GM18907 (cell line): Measurements from ENCODE around the gene FBN2.

Experiments used
- ATAC-seq: cut with Tn5 transposase; IDR thresholded peaks from one replicate; pipeline ENCODE4 v1.9.1; 2021; ENCODE audit warnings: mild to moderate bottlenecking, moderate library complexity; ENCODE audit not compliant: unreplicated experiment

FBN2 gene

GRCh38 chr5:128378196-128378595, 159.8 kb downstream of the FBN2 start:
- ATAC-seq = no peak

- no peak for ATAC-seq
These were observed 161.5 kb downstream of the FBN2 start for GRCh38 chr5:128376577-128376976.

- no peak for ATAC-seq
These were observed 171.9 kb downstream of the FBN2 start for GRCh38 chr5:128366147-128366546.

- no peak for ATAC-seq
These were observed 175.7 kb downstream of the FBN2 start for GRCh38 chr5:128362370-128362769.

GRCh38 chr5:128358826-128359225, 179.2 kb downstream of the FBN2 start:
- ATAC-seq = no peak

GRCh38 chr5:128357226-128357625, 180.8 kb downstream of the FBN2 start:
- ATAC-seq = no peak

GRCh38 chr5:128355961-128356360, 182.1 kb downstream of the FBN2 start:
- ATAC-seq = no peak

GRCh38 chr5:128353441-128354107, 184.5 kb downstream of the FBN2 start:
- ATAC-seq = no peak

GRCh38 chr5:128350705-128351104, 187.3 kb downstream of the FBN2 start:
- no peak for ATAC-seq

GRCh38 chr5:128349044-128349858, 188.8 kb downstream of the FBN2 start:
- no peak for ATAC-seq

- no peak for ATAC-seq
These were observed 192.0 kb downstream of the FBN2 start for GRCh38 chr5:128346038-128346437.

GRCh38 chr5:128345247-128345646, 192.8 kb downstream of the FBN2 start:
- ATAC-seq = no peak

- ATAC-seq = no peak
These were observed 194.9 kb downstream of the FBN2 start for GRCh38 chr5:128343168-128343567.

GRCh38 chr5:128341056-128341455, 197.0 kb downstream of the FBN2 start:
- no peak for ATAC-seq

GRCh38 chr5:128340648-128341047, 197.4 kb downstream of the FBN2 start:
- ATAC-seq = no peak

GRCh38 chr5:128339585-128339984, 198.5 kb downstream of the FBN2 start:
- no peak for ATAC-seq

- ATAC-seq = no peak
These were observed 199.4 kb downstream of the FBN2 start for GRCh38 chr5:128338649-128339048.

GRCh38 chr5:128335339-128335738, 202.7 kb downstream of the FBN2 start:
- no peak for ATAC-seq

GRCh38 chr5:128334010-128334716, 203.9 kb downstream of the FBN2 start:
- ATAC-seq = no peak

GRCh38 chr5:128331261-128331660, 206.8 kb downstream of the FBN2 start:
- ATAC-seq = no peak

GRCh38 chr5:128329386-128329939, 208.6 kb downstream of the FBN2 start:
- ATAC-seq = no peak
